KMS-11 (cell line): ENCODE measurements around the gene CHML.

Source experiments
- H2AFZ ChIP-seq: fragments of 200-600 bp; sonication (generic); 2 replicates; pipeline ENCODE4 v1.6.1; 2016; ENCODE audit warnings: antibody characterized with exemption, mixed run types, low read depth
- H3K27ac ChIP-seq: fragments of 200-600 bp; sonication (generic); 2 replicates; pipeline ENCODE4 v1.6.1; 2016; ENCODE audit warnings: mild to moderate bottlenecking, mixed run types
- H3K27me3 ChIP-seq: fragments of 200-600 bp; sonication (generic); 2 replicates; pipeline ENCODE4 v1.6.1; 2017; ENCODE audit warnings: mild to moderate bottlenecking, low read depth, mixed run types, moderate library complexity; ENCODE audit not compliant: insufficient read depth
- H3K36me3 ChIP-seq: fragments of 200-600 bp; sonication (generic); 2 replicates; pipeline ENCODE4 v1.6.1; 2017; ENCODE audit warnings: mild to moderate bottlenecking, mixed run types; ENCODE audit not compliant: insufficient read depth
- H3K4me1 ChIP-seq: fragments of 200-600 bp; sonication (generic); 2 replicates; pipeline ENCODE4 v1.6.1; 2016; ENCODE audit warnings: mild to moderate bottlenecking, low read depth, mixed run types; ENCODE audit not compliant: poor library complexity, severe bottlenecking
- H3K4me2 ChIP-seq: fragments of 200-600 bp; sonication (generic); 2 replicates; pipeline ENCODE4 v1.7.0; 2016; ENCODE audit warnings: mild to moderate bottlenecking, mixed run types
- H3K4me3 ChIP-seq: fragments of 200-600 bp; sonication (generic); IDR thresholded peaks from 2 replicates; pipeline ENCODE4 v1.6.1; 2017; ENCODE audit warnings: low read depth, low read length, mixed read lengths; ENCODE audit not compliant: insufficient read depth
- H3K79me2 ChIP-seq: fragments of 200-600 bp; sonication (generic); 2 replicates; pipeline ENCODE4 v1.6.1; 2016; ENCODE audit warnings: low read depth, mixed run types; ENCODE audit not compliant: insufficient read depth
- H3K9ac ChIP-seq: fragments of 200-600 bp; sonication (generic); 2 replicates; pipeline ENCODE4 v1.6.1; 2016; ENCODE audit warnings: mild to moderate bottlenecking, mixed run types
- H4K20me1 ChIP-seq: fragments of 200-600 bp; sonication (generic); 2 replicates; pipeline ENCODE4 v1.6.1; 2016; ENCODE audit warnings: mild to moderate bottlenecking, mixed run types; ENCODE audit not compliant: insufficient read depth
- TF ChIP-seq, protein P1 (sequence below): fragments of 200-600 bp; sonication (generic); conservative IDR thresholded peaks from 2 replicates; pipeline ENCODE4 v1.6.1; 2017; ENCODE audit warnings: low read depth, mild to moderate bottlenecking, antibody characterized with exemption, low read length, moderate library complexity, mixed read lengths

CHML gene

DNA sequence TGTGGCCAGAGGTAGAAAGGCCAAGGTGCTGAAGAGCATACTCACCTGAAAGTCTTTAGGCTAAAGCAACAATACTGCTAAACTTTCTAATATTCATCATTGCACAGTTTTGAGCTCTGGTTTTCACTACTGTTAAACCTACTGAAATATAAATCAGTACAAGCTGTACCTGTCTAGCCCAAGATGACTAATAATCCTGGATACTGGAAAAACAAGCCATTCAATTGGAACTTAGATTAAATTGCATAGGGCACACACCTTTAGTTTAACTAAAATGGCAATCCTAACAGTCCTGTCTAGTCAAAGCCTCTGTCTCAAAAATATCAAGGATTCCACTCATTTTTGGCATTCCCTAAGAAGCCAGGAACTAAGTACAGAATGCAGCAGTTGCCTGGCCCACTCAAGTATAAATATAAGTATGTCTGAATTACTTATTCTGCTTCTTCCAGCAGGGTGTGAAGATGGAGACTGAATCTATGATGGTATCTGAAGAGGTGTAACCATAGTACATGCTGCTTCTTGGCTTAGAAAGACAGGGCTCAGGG, 3.1 kb downstream of the CHML start:
- Histone ChIP-seq H3K4me2 (peak overlapping the region; percentile 6; the same call in 1 of the 2 replicates), H3K79me2 (peaks cover 45% of the 10 kb centered on the region), H3K27me3 (no peaks in the 10 kb centered on the region), H3K4me3 (no peak overlapping the region), H3K4me1 (peaks cover 29% of the 10 kb centered on the region), H4K20me1 (no peaks in the 10 kb centered on the region), H3K9ac (no peak overlapping the region), H2AFZ (no peak overlapping the region), H3K27ac (no peak overlapping the region), H3K36me3 (no peaks in the 10 kb centered on the region)
- TF ChIP-seq, protein P1, sequence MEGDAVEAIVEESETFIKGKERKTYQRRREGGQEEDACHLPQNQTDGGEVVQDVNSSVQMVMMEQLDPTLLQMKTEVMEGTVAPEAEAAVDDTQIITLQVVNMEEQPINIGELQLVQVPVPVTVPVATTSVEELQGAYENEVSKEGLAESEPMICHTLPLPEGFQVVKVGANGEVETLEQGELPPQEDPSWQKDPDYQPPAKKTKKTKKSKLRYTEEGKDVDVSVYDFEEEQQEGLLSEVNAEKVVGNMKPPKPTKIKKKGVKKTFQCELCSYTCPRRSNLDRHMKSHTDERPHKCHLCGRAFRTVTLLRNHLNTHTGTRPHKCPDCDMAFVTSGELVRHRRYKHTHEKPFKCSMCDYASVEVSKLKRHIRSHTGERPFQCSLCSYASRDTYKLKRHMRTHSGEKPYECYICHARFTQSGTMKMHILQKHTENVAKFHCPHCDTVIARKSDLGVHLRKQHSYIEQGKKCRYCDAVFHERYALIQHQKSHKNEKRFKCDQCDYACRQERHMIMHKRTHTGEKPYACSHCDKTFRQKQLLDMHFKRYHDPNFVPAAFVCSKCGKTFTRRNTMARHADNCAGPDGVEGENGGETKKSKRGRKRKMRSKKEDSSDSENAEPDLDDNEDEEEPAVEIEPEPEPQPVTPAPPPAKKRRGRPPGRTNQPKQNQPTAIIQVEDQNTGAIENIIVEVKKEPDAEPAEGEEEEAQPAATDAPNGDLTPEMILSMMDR = no peak

DNA sequence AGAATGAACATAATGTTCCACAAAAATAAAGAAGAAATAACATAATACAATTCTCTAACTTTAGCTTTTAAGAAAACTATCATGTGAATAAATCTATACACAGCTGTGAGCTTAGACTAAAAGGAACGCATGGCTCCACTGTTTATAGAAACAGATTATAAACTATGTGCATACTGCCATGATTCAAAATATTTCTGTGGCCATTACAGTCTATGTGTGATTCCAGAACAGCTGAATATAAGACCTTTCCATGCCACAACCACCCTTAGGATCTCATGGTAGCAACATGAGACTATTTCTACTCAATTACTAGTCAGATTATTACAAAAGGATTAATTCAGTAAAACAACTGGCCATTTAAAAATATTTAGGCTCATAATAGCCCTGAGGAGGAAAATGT, 3.9 kb downstream of the CHML start:
- H3K36me3 ChIP-seq = no peaks in the 10 kb centered on the region
- no peak overlapping the region for H3K27ac ChIP-seq
- H3K4me3 ChIP-seq = no peak overlapping the region
- peaks cover 29% of the 10 kb centered on the region for H3K4me1 ChIP-seq
- H3K4me2 ChIP-seq = no peak overlapping the region
- H3K27me3 ChIP-seq = no peaks in the 10 kb centered on the region
- H2AFZ ChIP-seq = no peak overlapping the region
- peaks cover 45% of the 10 kb centered on the region for H3K79me2 ChIP-seq
- TF ChIP-seq, protein P1 = no peak
- no peak overlapping the region for H3K9ac ChIP-seq
- H4K20me1 ChIP-seq = no peaks in the 10 kb centered on the region

DNA sequence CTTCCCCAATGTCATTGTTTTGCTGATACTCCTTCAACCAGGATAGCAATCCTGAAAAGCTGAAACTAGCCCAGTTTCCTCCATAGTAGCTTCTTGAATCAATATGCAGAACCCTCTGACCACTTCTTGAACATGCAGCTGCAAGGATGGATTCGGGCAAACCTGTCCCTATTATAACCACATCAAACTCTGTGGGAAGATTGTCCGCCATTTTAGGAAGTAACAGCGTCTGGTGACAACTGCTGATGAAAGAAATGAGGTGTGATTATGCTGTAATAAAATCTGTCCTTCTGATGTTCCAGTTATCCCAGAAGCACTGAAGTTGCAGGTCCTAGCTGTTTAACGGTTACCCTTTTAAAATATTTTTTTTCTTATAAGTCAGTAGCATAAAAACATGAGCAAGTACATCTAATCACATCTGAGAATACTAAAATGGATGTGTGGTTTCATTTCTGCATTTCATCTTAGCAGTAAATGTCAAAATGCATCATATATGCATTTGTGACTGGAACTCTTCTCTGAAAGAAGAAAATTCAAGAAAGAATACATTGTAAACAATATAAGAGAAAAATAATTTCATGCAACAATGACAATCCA, 4.5 kb downstream of the CHML start:
- Histone ChIP-seq H4K20me1 (no peaks in the 10 kb centered on the region), H3K9ac (no peak overlapping the region), H3K27me3 (no peaks in the 10 kb centered on the region), H3K36me3 (no peaks in the 10 kb centered on the region), H3K4me1 (peaks cover 25% of the 10 kb centered on the region), H3K79me2 (peaks cover 45% of the 10 kb centered on the region), H2AFZ (no peak overlapping the region), H3K4me2 (no peak overlapping the region), H3K27ac (no peak overlapping the region), H3K4me3 (no peak overlapping the region)
- TF ChIP-seq, protein P1 = no peak

DNA sequence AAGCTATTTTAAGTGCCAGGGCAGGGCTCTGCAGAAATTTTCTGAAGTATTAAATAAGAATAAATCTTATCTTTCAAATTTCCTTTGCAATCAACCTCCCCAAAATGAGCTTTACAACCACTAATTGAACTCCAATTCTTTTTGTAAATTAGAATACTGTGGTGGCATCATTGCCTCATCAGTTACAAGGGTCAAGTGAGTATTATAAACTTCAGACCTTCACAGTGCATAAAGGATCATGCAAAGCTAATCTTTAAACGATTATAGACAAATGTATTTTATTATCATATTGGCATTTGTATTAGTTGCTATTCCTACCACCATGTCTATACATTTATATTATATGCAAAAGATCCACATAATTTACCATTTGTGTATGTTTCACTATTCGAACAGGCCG, 7.2 kb downstream of the CHML start:
- no peak overlapping the region for H3K9ac ChIP-seq
- H2AFZ ChIP-seq = no peak overlapping the region
- no peak overlapping the region for H3K4me3 ChIP-seq
- no peaks in the 10 kb centered on the region for H3K27me3 ChIP-seq
- H3K36me3 ChIP-seq = no peaks in the 10 kb centered on the region
- no peak overlapping the region for H3K4me2 ChIP-seq
- peaks cover 30% of the 10 kb centered on the region for H3K79me2 ChIP-seq
- H4K20me1 ChIP-seq = no peaks in the 10 kb centered on the region
- peaks cover 16% of the 10 kb centered on the region for H3K4me1 ChIP-seq
- H3K27ac ChIP-seq = no peak overlapping the region
- TF ChIP-seq, protein P1 = no peak
